HG02798 (cell line): ENCODE results near the gene SMIM3.

Source experiments
- ATAC-seq: cut with Tn5 transposase; IDR thresholded peaks from one replicate; pipeline ENCODE4 v1.9.1; 2021; ENCODE audit warnings: mild to moderate bottlenecking; ENCODE audit not compliant: unreplicated experiment, poor library complexity

The SMIM3 gene

GRCh38 chr5:150764530-150764929 lies 14.0 kb upstream of the SMIM3 start:
- no peak for ATAC-seq

- ATAC-seq, result no peak
Observed at GRCh38 chr5:150765011-150765798, 13.4 kb upstream of the SMIM3 start.

- no peak for ATAC-seq
Observed at GRCh38 chr5:150765799-150766169, 12.8 kb upstream of the SMIM3 start.

- ATAC-seq, result no peak
Observed at GRCh38 chr5:150766251-150766650, 12.3 kb upstream of the SMIM3 start.

- no peak for ATAC-seq
Observed at GRCh38 chr5:150771034-150771795, 7.3 kb upstream of the SMIM3 start.

- no peak for ATAC-seq
Observed at GRCh38 chr5:150774145-150774544, 4.4 kb upstream of the SMIM3 start.

- ATAC-seq, result no peak
Observed at GRCh38 chr5:150777685-150778084, 872 bp upstream of the SMIM3 start.

- ATAC-seq, result no peak
Observed at GRCh38 chr5:150778088-150778516, 455 bp upstream of the SMIM3 start.

- peak; percentile 1 for ATAC-seq
Observed at GRCh38 chr5:150779397-150780186, 1.0 kb downstream of the SMIM3 start.

GRCh38 chr5:150780187-150780692 lies 1.7 kb downstream of the SMIM3 start:
- peak; percentile 63 for ATAC-seq

GRCh38 chr5:150780816-150781221 lies 2.3 kb downstream of the SMIM3 start:
- ATAC-seq, result no peak

- ATAC-seq, result no peak
Observed at GRCh38 chr5:150781706-150782614, 3.4 kb downstream of the SMIM3 start.

- ATAC-seq, result no peak
Observed at GRCh38 chr5:150782850-150783249, 4.3 kb downstream of the SMIM3 start.

- ATAC-seq, result peak; percentile 43
Observed at GRCh38 chr5:150783422-150783928, 4.9 kb downstream of the SMIM3 start.

GRCh38 chr5:150785950-150786349 lies 7.4 kb downstream of the SMIM3 start:
- ATAC-seq, result no peak

- no peak for ATAC-seq
Observed at GRCh38 chr5:150786876-150787275, 8.3 kb downstream of the SMIM3 start.

- no peak for ATAC-seq
Observed at GRCh38 chr5:150787656-150788055, 9.1 kb downstream of the SMIM3 start.

- no peak for ATAC-seq
Observed at GRCh38 chr5:150788977-150789376, 10.4 kb downstream of the SMIM3 start.

GRCh38 chr5:150789450-150789849 lies 10.9 kb downstream of the SMIM3 start:
- ATAC-seq, result no peak
